H9 (cell line): ENCODE results near the gene TCF4. TPM values are rescaled to one million over a fixed set of nuclear protein-coding genes. Genes with fewer than 3 reads are reported as not detected.

ENCODE experiments used
- DNase-seq: peaks from one replicate; pipeline ENCODE4 v3.0.0-alpha.2; 2017
- H2AFZ ChIP-seq: one replicate; pipeline ENCODE4 v1.6.1; 2013; ENCODE audit warnings: mild to moderate bottlenecking, low read length, control low read depth, moderate library complexity
- H2AK5ac ChIP-seq: 2 replicates; pipeline ENCODE4 v1.6.1; 2013; ENCODE audit warnings: low read length, control low read depth, mixed read lengths; ENCODE audit not compliant: insufficient read length
- H2BK120ac ChIP-seq: one replicate; pipeline ENCODE4 v1.6.1; 2013; ENCODE audit warnings: low read depth, mild to moderate bottlenecking, low read length, control low read depth, inconsistent platforms; ENCODE audit not compliant: poor library complexity, severe bottlenecking
- H2BK12ac ChIP-seq: 2 replicates; pipeline ENCODE4 v1.6.1; 2013; ENCODE audit warnings: low read length, control low read depth, mixed read lengths, low read depth; ENCODE audit not compliant: insufficient read length
- H2BK15ac ChIP-seq: 2 replicates; pipeline ENCODE4 v1.6.1; 2013; ENCODE audit warnings: low read depth, low read length, control low read depth
- H2BK20ac ChIP-seq: one replicate; pipeline ENCODE4 v1.6.1; 2013; ENCODE audit warnings: low read depth, mild to moderate bottlenecking, low read length, control low read depth, inconsistent platforms; ENCODE audit not compliant: poor library complexity, severe bottlenecking
- H2BK5ac ChIP-seq: 2 replicates; pipeline ENCODE4 v1.6.1; 2013; ENCODE audit warnings: low read length, control low read depth, mixed read lengths; ENCODE audit not compliant: insufficient read length
- H3K14ac ChIP-seq: 2 replicates; pipeline ENCODE4 v1.6.1; 2013; ENCODE audit warnings: low read length, control low read depth; ENCODE audit not compliant: insufficient read depth
- H3K18ac ChIP-seq: 2 replicates; pipeline ENCODE4 v1.6.1; 2013; ENCODE audit warnings: low read depth, mild to moderate bottlenecking, mixed read lengths, low read length, control low read depth; ENCODE audit not compliant: insufficient read length
- H3K23ac ChIP-seq: 2 replicates; pipeline ENCODE4 v1.6.1; 2013; ENCODE audit warnings: low read length, control low read depth, mixed read lengths, low read depth; ENCODE audit not compliant: insufficient read length
- H3K23me2 ChIP-seq: 2 replicates; pipeline ENCODE4 v1.6.1; 2013; ENCODE audit warnings: low read depth, mild to moderate bottlenecking, mixed read lengths, low read length, control low read depth; ENCODE audit not compliant: insufficient read length, poor library complexity, severe bottlenecking
- H3K27ac ChIP-seq: 2 replicates; pipeline ENCODE4 v1.5.1; 2013; ENCODE audit warnings: low read length, control low read depth, mixed read lengths, low read depth; ENCODE audit not compliant: insufficient read length
- H3K27me3 ChIP-seq: 2 replicates; pipeline ENCODE4 v1.6.1; 2013; ENCODE audit warnings: low read length, control low read depth, inconsistent platforms; ENCODE audit not compliant: insufficient read depth
- H3K4ac ChIP-seq: 2 replicates; pipeline ENCODE4 v1.6.1; 2013; ENCODE audit warnings: low read depth, mild to moderate bottlenecking, control low read depth, inconsistent platforms, low read length, moderate library complexity
- H3K4me1 ChIP-seq: 2 replicates; pipeline ENCODE4 v1.6.1; 2013; ENCODE audit warnings: low read length, control low read depth, inconsistent platforms; ENCODE audit not compliant: insufficient read depth
- H3K4me2 ChIP-seq: 2 replicates; pipeline ENCODE4 v1.6.1; 2013; ENCODE audit warnings: low read length, control low read depth, mixed read lengths; ENCODE audit not compliant: insufficient read length, insufficient read depth
- H3K56ac ChIP-seq: 2 replicates; pipeline ENCODE4 v1.6.1; 2013; ENCODE audit warnings: low read depth, mild to moderate bottlenecking, mixed read lengths, low read length, control low read depth; ENCODE audit not compliant: insufficient read length
- H3K79me1 ChIP-seq: 2 replicates; pipeline ENCODE4 v1.6.1; 2013; ENCODE audit warnings: low read depth, mild to moderate bottlenecking, moderate library complexity, low read length, control low read depth, inconsistent platforms; ENCODE audit not compliant: insufficient read depth, poor library complexity, severe bottlenecking
- H3K79me2 ChIP-seq: 2 replicates; pipeline ENCODE4 v1.6.1; 2013; ENCODE audit warnings: low read length, control low read depth, inconsistent platforms; ENCODE audit not compliant: insufficient read depth
- H3K9ac ChIP-seq: 2 replicates; pipeline ENCODE4 v1.6.1; 2013; ENCODE audit warnings: low read length, control low read depth, mixed read lengths; ENCODE audit not compliant: insufficient read length; ENCODE audit errors: extremely low read depth
- H3K9me3 ChIP-seq: one replicate; pipeline ENCODE4 v1.6.1; 2013; ENCODE audit warnings: low read depth, low read length, inconsistent platforms; ENCODE audit not compliant: control insufficient read depth
- H3T11ph ChIP-seq: one replicate; pipeline ENCODE4 v1.6.1; 2013; ENCODE audit warnings: mild to moderate bottlenecking, low read length, control low read depth, inconsistent platforms
- H4K20me1 ChIP-seq: one replicate; pipeline ENCODE4 v1.6.1; 2013; ENCODE audit not compliant: control insufficient read depth, insufficient read length, insufficient read depth
- H4K5ac ChIP-seq: 2 replicates; pipeline ENCODE4 v1.6.1; 2013; ENCODE audit warnings: low read depth, mild to moderate bottlenecking, mixed read lengths, low read length, control low read depth; ENCODE audit not compliant: insufficient read length
- H4K8ac ChIP-seq: replicated peaks from 2 replicates; pipeline ENCODE4 v1.6.1; 2013; ENCODE audit warnings: low read length, control low read depth, mixed read lengths, low read depth; ENCODE audit not compliant: insufficient read length
- H4K91ac ChIP-seq: 2 replicates; pipeline ENCODE4 v1.6.1; 2013; ENCODE audit warnings: low read depth, mild to moderate bottlenecking, moderate library complexity, mixed read lengths, low read length, control low read depth; ENCODE audit not compliant: insufficient read length
- H3K27ac Mint-ChIP-seq, 3 experiments: 2 replicates in 2 of 3; 3 replicates in 1 of 3; pipeline ENCODE4 v1.8.0; 2020 to 2021; ENCODE audit warnings: mixed read lengths in 3 of 3, mild to moderate bottlenecking in 1 of 3, moderate library complexity in 1 of 3
- H3K27me3 Mint-ChIP-seq: 2 replicates; pipeline ENCODE4 v1.8.0; 2021; ENCODE audit warnings: low read depth, mild to moderate bottlenecking, moderate library complexity, mixed read lengths
- H3K36me3 Mint-ChIP-seq, 3 experiments: 2 replicates in 2 of 3; 3 replicates in 1 of 3; pipeline ENCODE4 v1.8.0; 2020 to 2021; ENCODE audit warnings: low read depth in 3 of 3, mixed read lengths in 3 of 3; ENCODE audit not compliant: insufficient read depth in 1 of 3
- H3K4me1 Mint-ChIP-seq, 2 experiments: 2 replicates each; pipeline ENCODE4 v1.8.0; 2020; ENCODE audit warnings: mixed read lengths in 2 of 2
- H3K4me3 Mint-ChIP-seq, 2 experiments: 2 replicates in 1 of 2; 3 replicates in 1 of 2; pipeline ENCODE4 v1.8.0; 2020 to 2021; ENCODE audit warnings: mild to moderate bottlenecking in 2 of 2, mixed read lengths in 2 of 2, moderate library complexity in 1 of 2
- H3K9me3 Mint-ChIP-seq, 2 experiments: 2 replicates in 1 of 2; 3 replicates in 1 of 2; pipeline ENCODE4 v1.8.0; 2020; ENCODE audit warnings: mild to moderate bottlenecking in 2 of 2, mixed read lengths in 2 of 2, moderate library complexity in 1 of 2
- WGBS: extraction: QIAGEN DNeasy Blood & Tissue Kit; methylation state at CpG from one replicate; pipeline ENCODE4 v1.1.7; 2013; ENCODE audit warnings: missing lambda C conversion rate, low lambda C conversion rate, mixed read lengths; ENCODE audit not compliant: insufficient read length; ENCODE audit errors: extremely low coverage; 5-methylcytosine and 5-hydroxymethylcytosine counted together
- total RNA-seq: library from RNA; stranded (reverse); gene quantifications from 2 replicates; pipeline ENCODE4 v1.2.1, GENCODE V29; 2021
- TF ChIP-seq, protein P1 (sequence below): fragments of 200-600 bp; sonication (generic); conservative IDR thresholded peaks from 3 replicates; pipeline ENCODE4 v1.8.0; 2021; ENCODE audit warnings: antibody characterized with exemption, mild to moderate bottlenecking

TCF4 gene
- total RNA-seq, 1 experiment from 2014 or later: 99.4 TPM

DNA sequence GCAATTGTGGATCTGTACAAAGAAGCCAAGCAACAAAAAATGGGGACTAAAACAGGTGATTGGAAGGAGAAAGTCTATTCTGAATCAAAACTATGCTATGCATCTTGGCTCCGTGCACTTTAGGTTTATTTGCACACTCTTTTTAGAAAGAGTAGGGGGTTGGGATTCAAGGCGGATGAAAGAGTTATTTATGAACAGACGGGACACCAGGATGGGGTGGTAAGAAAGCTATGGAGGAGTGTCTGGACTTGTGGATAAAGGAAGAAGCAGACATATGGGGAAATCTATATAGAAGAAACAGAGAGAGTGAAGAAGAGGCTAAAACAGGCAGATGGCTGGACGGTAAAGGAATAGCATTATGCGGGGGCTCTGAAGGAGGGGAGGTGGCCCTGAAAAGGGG lies 57.8 kb downstream of the TCF4 start:
- Histone ChIP-seq H3K27ac (no peak overlapping the region), H4K8ac (no peak overlapping the region), H2BK120ac (no peak overlapping the region), H4K20me1 (no peaks in the 10 kb centered on the region), H4K5ac (no peak overlapping the region), H4K91ac (no peak overlapping the region), H3K14ac (no peak overlapping the region), H3K18ac (no peak overlapping the region), H2BK5ac (no peak overlapping the region), H2BK15ac (no peak overlapping the region), H3K79me2 (peaks cover 5% of the 10 kb centered on the region; the same call in 1 of the 2 replicates), H2BK12ac (no peak overlapping the region), H3K9ac (no peak overlapping the region), H3T11ph (no peak overlapping the region), H3K27me3 (no peaks in the 10 kb centered on the region), H3K9me3 (no peaks in the 10 kb centered on the region), H3K4ac (no peak overlapping the region), H3K56ac (no peak overlapping the region), H2AFZ (no peak overlapping the region), H3K4me2 (no peak overlapping the region), H3K4me1 (peaks cover 4% of the 10 kb centered on the region; the same call in 1 of the 2 replicates), H3K23me2 (no peaks in the 10 kb centered on the region), H3K23ac (no peak overlapping the region), H2AK5ac (no peak overlapping the region), H3K79me1 (peaks cover 12% of the 10 kb centered on the region), H2BK20ac (no peak overlapping the region)
- no peaks in the 10 kb centered on the region; the same call in 1 of the 2 replicates for H3K27me3 Mint-ChIP-seq
- H3K36me3 Mint-ChIP-seq: no peaks in the 10 kb centered on the region
- DNase-seq: no peak
- no peaks in the 10 kb centered on the region for H3K9me3 Mint-ChIP-seq
- WGBS: no CpG with 5 or more reads among the region's 5 CpGs
- TF ChIP-seq, protein P1, sequence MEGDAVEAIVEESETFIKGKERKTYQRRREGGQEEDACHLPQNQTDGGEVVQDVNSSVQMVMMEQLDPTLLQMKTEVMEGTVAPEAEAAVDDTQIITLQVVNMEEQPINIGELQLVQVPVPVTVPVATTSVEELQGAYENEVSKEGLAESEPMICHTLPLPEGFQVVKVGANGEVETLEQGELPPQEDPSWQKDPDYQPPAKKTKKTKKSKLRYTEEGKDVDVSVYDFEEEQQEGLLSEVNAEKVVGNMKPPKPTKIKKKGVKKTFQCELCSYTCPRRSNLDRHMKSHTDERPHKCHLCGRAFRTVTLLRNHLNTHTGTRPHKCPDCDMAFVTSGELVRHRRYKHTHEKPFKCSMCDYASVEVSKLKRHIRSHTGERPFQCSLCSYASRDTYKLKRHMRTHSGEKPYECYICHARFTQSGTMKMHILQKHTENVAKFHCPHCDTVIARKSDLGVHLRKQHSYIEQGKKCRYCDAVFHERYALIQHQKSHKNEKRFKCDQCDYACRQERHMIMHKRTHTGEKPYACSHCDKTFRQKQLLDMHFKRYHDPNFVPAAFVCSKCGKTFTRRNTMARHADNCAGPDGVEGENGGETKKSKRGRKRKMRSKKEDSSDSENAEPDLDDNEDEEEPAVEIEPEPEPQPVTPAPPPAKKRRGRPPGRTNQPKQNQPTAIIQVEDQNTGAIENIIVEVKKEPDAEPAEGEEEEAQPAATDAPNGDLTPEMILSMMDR: no peak
- no peak overlapping the region for H3K4me3 Mint-ChIP-seq
- H3K4me1 Mint-ChIP-seq: peaks cover 46% of the 10 kb centered on the region in 2 experiments
- H3K27ac Mint-ChIP-seq: peak overlapping the region in 2 of 3 experiments; percentile 29 to 44; a peak in 4 of 7 replicates
